GM23338 (cell line): ENCODE results near the gene SPI1. TPM values are rescaled to one million over a fixed set of nuclear protein-coding genes. Genes with fewer than 3 reads are reported as not detected.

Experiments used
- ATAC-seq: fragments of 200-7000 bp; cut with Tn5 transposase; 3 replicates; pipeline ENCODE4 v1.9.1; 2020
- DNase-seq: peaks from one replicate; pipeline ENCODE4 v3.0.0-alpha.2; 2015; ENCODE audit warnings: low spot score
- H2AFZ ChIP-seq: fragments of 200-600 bp; sonication (generic); 2 replicates; pipeline ENCODE4 v1.8.0; 2016; ENCODE audit warnings: antibody characterized with exemption, mild to moderate bottlenecking, moderate library complexity
- H3F3A ChIP-seq: fragments of 200-600 bp; sonication (generic); replicated peaks from 2 replicates; pipeline ENCODE4 v1.8.0; 2017; ENCODE audit warnings: antibody characterized with exemption, mixed run types, low read depth
- H3K27ac ChIP-seq: fragments of 200-600 bp; sonication (generic); 2 replicates; pipeline ENCODE4 v1.6.1; 2016; ENCODE audit warnings: low read depth
- H3K27me3 ChIP-seq: fragments of 200-600 bp; sonication (generic); 2 replicates; pipeline ENCODE4 v1.8.0; 2016; ENCODE audit warnings: mild to moderate bottlenecking, mixed run types, moderate library complexity; ENCODE audit not compliant: insufficient read depth
- H3K36me3 ChIP-seq: fragments of 200-600 bp; sonication (generic); 2 replicates; pipeline ENCODE4 v1.8.0; 2016; ENCODE audit warnings: mild to moderate bottlenecking; ENCODE audit not compliant: insufficient read depth
- H3K4me1 ChIP-seq: fragments of 200-600 bp; sonication (generic); 2 replicates; pipeline ENCODE4 v1.8.0; 2016; ENCODE audit warnings: mild to moderate bottlenecking, moderate library complexity; ENCODE audit not compliant: insufficient read depth
- H3K4me2 ChIP-seq: fragments of 200-600 bp; sonication (generic); 2 replicates; pipeline ENCODE4 v1.7.1; 2017; ENCODE audit warnings: mixed run types
- H3K4me3 ChIP-seq: fragments of 200-600 bp; sonication (generic); 2 replicates; pipeline ENCODE4 v1.6.1; 2016; ENCODE audit warnings: mixed run types
- H3K79me2 ChIP-seq: fragments of 200-600 bp; sonication (generic); replicated peaks from 2 replicates; pipeline ENCODE4 v1.8.0; 2017; ENCODE audit warnings: mild to moderate bottlenecking; ENCODE audit not compliant: insufficient read depth
- H3K9me2 ChIP-seq: fragments of 200-600 bp; sonication (generic); 2 replicates; pipeline ENCODE4 v1.8.0; 2017; ENCODE audit not compliant: insufficient read depth
- H4K20me1 ChIP-seq: fragments of 200-600 bp; sonication (generic); replicated peaks from 2 replicates; pipeline ENCODE4 v1.8.0; 2017; ENCODE audit warnings: mild to moderate bottlenecking; ENCODE audit not compliant: insufficient read depth
- H3K27ac Mint-ChIP-seq: 2 replicates; pipeline ENCODE4 v1.8.0; 2020; ENCODE audit warnings: inconsistent platforms, mild to moderate bottlenecking, moderate library complexity, mixed read lengths
- H3K27me3 Mint-ChIP-seq: 3 replicates; pipeline ENCODE4 v1.8.0; 2022; ENCODE audit warnings: low read depth, mild to moderate bottlenecking, moderate library complexity, mixed read lengths, inconsistent platforms; ENCODE audit not compliant: insufficient read depth, poor library complexity
- H3K36me3 Mint-ChIP-seq: 3 replicates; pipeline ENCODE4 v1.8.0; 2021; ENCODE audit warnings: low read depth, mild to moderate bottlenecking, inconsistent platforms, moderate library complexity, mixed read lengths
- H3K4me1 Mint-ChIP-seq: 3 replicates; pipeline ENCODE4 v1.8.0; 2020; ENCODE audit warnings: mild to moderate bottlenecking, inconsistent platforms, mixed read lengths
- H3K4me3 Mint-ChIP-seq: 3 replicates; pipeline ENCODE4 v1.8.0; 2021; ENCODE audit warnings: moderate library complexity, mild to moderate bottlenecking, inconsistent platforms, mixed read lengths
- H3K9me3 Mint-ChIP-seq: 3 replicates; pipeline ENCODE4 v1.8.0; 2020; ENCODE audit warnings: moderate library complexity, mild to moderate bottlenecking, inconsistent platforms, mixed read lengths
- CREB1 ChIP-seq: fragments of 250-450 bp; sonication (Bioruptor Pico); IDR thresholded peaks from 2 replicates; pipeline ENCODE4 v1.5.0; 2020; ENCODE audit warnings: low read depth, mild to moderate bottlenecking, moderate library complexity
- CTCF ChIP-seq, 2 experiments: fragments of 200-600 bp in 1 of 2; sonication (generic) in 1 of 2; conservative IDR thresholded peaks; 2 replicates each; pipeline versions ENCODE4 v1.5.1 to v1.6.1; 2016 to 2017; ENCODE audit warnings: antibody characterized with exemption in 2 of 2, low read depth in 2 of 2, mild to moderate bottlenecking in 2 of 2, moderate library complexity in 1 of 2
- NANOG ChIP-seq: IDR thresholded peaks from 2 replicates; pipeline ENCODE4 v1.6.1; 2016; ENCODE audit warnings: antibody characterized with exemption, borderline replicate concordance
- POLR2AphosphoS5 ChIP-seq: IDR thresholded peaks from 2 replicates; pipeline ENCODE4 v1.6.1; 2016; ENCODE audit warnings: antibody characterized with exemption, low read depth
- REST ChIP-seq: IDR thresholded peaks from one replicate; pipeline ENCODE4 v1.6.1; 2018; ENCODE audit warnings: antibody characterized with exemption; ENCODE audit not compliant: unreplicated experiment
- ZNF114 ChIP-seq: fragments of 250-450 bp; sonication (Bioruptor Pico); IDR thresholded peaks from 2 replicates; pipeline ENCODE4 v1.5.0; 2020; ENCODE audit warnings: mild to moderate bottlenecking, moderate library complexity
- ZNF331 ChIP-seq: fragments of 250-450 bp; sonication (Bioruptor Pico); IDR thresholded peaks from 2 replicates; pipeline ENCODE4 v1.5.0; 2020; ENCODE audit warnings: low read depth, mild to moderate bottlenecking, moderate library complexity
- polyA plus RNA-seq: library from polyadenylated mRNA; unstranded; fragments of >200 nt; fragmentation: Nextera tagmentation; extraction: Ambion mirVana; gene quantifications from 2 replicates; pipeline ENCODE4 v1.2.1, GENCODE V29; 2016
- total RNA-seq: library from RNA; depleted of rRNA; stranded (reverse); fragments of >200 nt; shearing (Covaris generic); gene quantifications from 2 replicates; pipeline ENCODE4 v1.2.3, GENCODE V29; 2014

The SPI1 gene
- total and polyA plus RNA-seq, 2 experiments from 2014 or later, result 0.23 TPM; not detected in 1

- TF ChIP-seq POLR2AphosphoS5 (no peak), CTCF (conservative IDR thresholded peaks at IDR 0.05; ENCODE audit: low read depth in 2 of 2) (peak; percentile 94 to 100), CREB1 (peak; percentile 60)
- H3K36me3 ChIP-seq, result no peaks in the 10 kb centered on the region
- Mint-ChIP-seq H3K4me1 (peaks cover 8% of the 10 kb centered on the region), H3K9me3 (no peaks in the 10 kb centered on the region), H3K27ac (0 out of 2 replicates have a peak overlapping the region, but pooled peaks have one; percentile 41), H3K4me3 (peak overlapping the region; percentile 73), H3K36me3 (no peaks in the 10 kb centered on the region; the same call in 2 of the 3 replicates), H3K27me3 (peaks cover 11% of the 10 kb centered on the region)
- peak overlapping the region; percentile 71 for H3K4me3 ChIP-seq
- H3K4me1 ChIP-seq, result peaks cover 7% of the 10 kb centered on the region; the same call in 1 of the 2 replicates
- peak; percentile 87 for ATAC-seq
- peak overlapping the region; percentile 71 for H3K4me2 ChIP-seq
- H3F3A ChIP-seq, result peaks cover 17% of the 10 kb centered on the region
- H3K9me2 ChIP-seq, result no peaks in the 10 kb centered on the region
- peak; percentile 98 for DNase-seq
- no peaks in the 10 kb centered on the region for H3K79me2 ChIP-seq
- no peak overlapping the region for H3K27ac ChIP-seq
- H2AFZ ChIP-seq, result peak overlapping the region; percentile 93
- no peaks in the 10 kb centered on the region for H3K27me3 ChIP-seq
- no peaks in the 10 kb centered on the region for H4K20me1 ChIP-seq
Observed at GRCh38 chr11:47355283-47356128, 22.8 kb downstream of the SPI1 start.

GRCh38 chr11:47354913-47355282 lies 23.4 kb downstream of the SPI1 start:
- peaks cover 17% of the 10 kb centered on the region for H3F3A ChIP-seq
- no peaks in the 10 kb centered on the region for H3K9me3 Mint-ChIP-seq
- 0 out of 2 replicates have a peak overlapping the region, but pooled peaks have one; percentile 41 for H3K27ac Mint-ChIP-seq
- H3K36me3 Mint-ChIP-seq, result no peaks in the 10 kb centered on the region; the same call in 2 of the 3 replicates
- peak overlapping the region; percentile 71 for H3K4me2 ChIP-seq
- H3K79me2 ChIP-seq, result no peaks in the 10 kb centered on the region
- H3K9me2 ChIP-seq, result no peaks in the 10 kb centered on the region
- H3K4me1 Mint-ChIP-seq, result peaks cover 8% of the 10 kb centered on the region
- H3K4me3 ChIP-seq, result peak overlapping the region; percentile 71
- no peak overlapping the region for H3K27ac ChIP-seq
- ATAC-seq (no peak; the same call in 2 of the 3 replicates), DNase-seq (peak; percentile 60)
- H3K4me3 Mint-ChIP-seq, result peak overlapping the region; percentile 73
- H3K36me3 ChIP-seq, result no peaks in the 10 kb centered on the region
- H3K4me1 ChIP-seq, result peaks cover 7% of the 10 kb centered on the region; the same call in 1 of the 2 replicates
- no peaks in the 10 kb centered on the region for H4K20me1 ChIP-seq
- peak overlapping the region; percentile 93 for H2AFZ ChIP-seq
- peaks cover 11% of the 10 kb centered on the region for H3K27me3 Mint-ChIP-seq
- no peaks in the 10 kb centered on the region for H3K27me3 ChIP-seq
- no peak for TF ChIP-seq ZNF331 (CRISPR knock-in tag)
- TF ChIP-seq CTCF (conservative IDR thresholded peaks at IDR 0.05; ENCODE audit: low read depth in 2 of 2), result no peak
- TF ChIP-seq ZNF114 (CRISPR knock-in tag), result no peak
- no peak for TF ChIP-seq NANOG
- no peak for TF ChIP-seq REST
